Measurements from ENCODE around the gene CTDP1.

The CTDP1 gene

GRCh38 chr18:79784965-79785770 is 105.6 kb downstream of the CTDP1 start:
- in situ Hi-C loops (cut with MboI; ENCODE audit: low sequenced_read_pairs, unreplicated experiment), result no loop called here
- no peak for DNase-seq (ENCODE audit: low spot score)
- TF ChIP-seq CTCF (IDR thresholded peaks at IDR 0.05; ENCODE audit: borderline replicate concordance, control extremely low read depth, extremely low read depth, insufficient read depth, missing control alignments), result no peak

GRCh38 chr18:79785831-79786230 is 106.2 kb downstream of the CTDP1 start:
- no peak for DNase-seq (ENCODE audit: low spot score)
- no peak for TF ChIP-seq CTCF (IDR thresholded peaks at IDR 0.05; ENCODE audit: borderline replicate concordance, control extremely low read depth, extremely low read depth, insufficient read depth, missing control alignments)
- in situ Hi-C loops (cut with MboI; ENCODE audit: low sequenced_read_pairs, unreplicated experiment), result no loop called here

- no peak for TF ChIP-seq CTCF (IDR thresholded peaks at IDR 0.05; ENCODE audit: borderline replicate concordance, control extremely low read depth, extremely low read depth, insufficient read depth, missing control alignments)
- in situ Hi-C loops (cut with MboI; ENCODE audit: low sequenced_read_pairs, unreplicated experiment), result no loop called here
- no peak for DNase-seq (ENCODE audit: low spot score)
Measured at GRCh38 chr18:79786304-79786703, 106.7 kb downstream of the CTDP1 start.

GRCh38 chr18:79786786-79787526 is 107.4 kb downstream of the CTDP1 start:
- no peak for TF ChIP-seq CTCF (IDR thresholded peaks at IDR 0.05; ENCODE audit: borderline replicate concordance, control extremely low read depth, extremely low read depth, insufficient read depth, missing control alignments)
- in situ Hi-C loops (cut with MboI; ENCODE audit: low sequenced_read_pairs, unreplicated experiment), result no loop called here
- no peak for DNase-seq (ENCODE audit: low spot score)

GRCh38 chr18:79787527-79787864 is 107.9 kb downstream of the CTDP1 start:
- no peak for TF ChIP-seq CTCF (IDR thresholded peaks at IDR 0.05; ENCODE audit: borderline replicate concordance, control extremely low read depth, extremely low read depth, insufficient read depth, missing control alignments)
- no peak for DNase-seq (ENCODE audit: low spot score)
- in situ Hi-C loops (cut with MboI; ENCODE audit: low sequenced_read_pairs, unreplicated experiment), result no loop called here

- no peak for DNase-seq (ENCODE audit: low spot score)
- in situ Hi-C loops (cut with MboI; ENCODE audit: low sequenced_read_pairs, unreplicated experiment), result no loop called here
Measured at GRCh38 chr18:79787865-79788733, 108.5 kb downstream of the CTDP1 start.

More at GRCh38 chr18:79787865-79788733, 108.5 kb downstream of the CTDP1 start:
- TF ChIP-seq CTCF (IDR thresholded peaks at IDR 0.05; ENCODE audit: borderline replicate concordance, control extremely low read depth, extremely low read depth, insufficient read depth, missing control alignments), result no peak

All from GM13976 (cell line).